HG02798 (cell line): ENCODE results near the gene CAPZA2.

Experiments
- ATAC-seq: cut with Tn5 transposase; IDR thresholded peaks from one replicate; pipeline ENCODE4 v1.9.1; 2021; ENCODE audit warnings: mild to moderate bottlenecking; ENCODE audit not compliant: unreplicated experiment, poor library complexity

CAPZA2 gene

GRCh38 chr7:116859323-116859722 lies 3.1 kb upstream of the CAPZA2 start:
- ATAC-seq = no peak

- no peak for ATAC-seq
These were observed 670 bp upstream of the CAPZA2 start for GRCh38 chr7:116861717-116862116.

GRCh38 chr7:116862951-116863670 lies 724 bp downstream of the CAPZA2 start:
- ATAC-seq = no peak

- no peak for ATAC-seq
These were observed 1.6 kb downstream of the CAPZA2 start for GRCh38 chr7:116863936-116864500.

- ATAC-seq = no peak
These were observed 8.8 kb downstream of the CAPZA2 start for GRCh38 chr7:116871061-116871700.

- ATAC-seq = no peak
These were observed 9.6 kb downstream of the CAPZA2 start for GRCh38 chr7:116872026-116872425.

GRCh38 chr7:116873619-116874018 lies 11.2 kb downstream of the CAPZA2 start:
- no peak for ATAC-seq

GRCh38 chr7:116876664-116877442 lies 14.5 kb downstream of the CAPZA2 start:
- ATAC-seq = no peak

GRCh38 chr7:116877443-116878217 lies 15.2 kb downstream of the CAPZA2 start:
- no peak for ATAC-seq

GRCh38 chr7:116884691-116885090 lies 22.3 kb downstream of the CAPZA2 start:
- ATAC-seq = no peak

- no peak for ATAC-seq
These were observed 23.3 kb downstream of the CAPZA2 start for GRCh38 chr7:116885724-116886123.

- no peak for ATAC-seq
These were observed 24.3 kb downstream of the CAPZA2 start for GRCh38 chr7:116886543-116887156.

- no peak for ATAC-seq
These were observed 26.5 kb downstream of the CAPZA2 start for GRCh38 chr7:116888895-116889294.

- ATAC-seq = no peak
These were observed 33.5 kb downstream of the CAPZA2 start for GRCh38 chr7:116895849-116896248.

- ATAC-seq = no peak
These were observed 35.3 kb downstream of the CAPZA2 start for GRCh38 chr7:116897661-116898060.

- no peak for ATAC-seq
These were observed 36.9 kb downstream of the CAPZA2 start for GRCh38 chr7:116899308-116899707.

- ATAC-seq = no peak
These were observed 38.8 kb downstream of the CAPZA2 start for GRCh38 chr7:116901143-116901542.

- ATAC-seq = no peak
These were observed 40.5 kb downstream of the CAPZA2 start for GRCh38 chr7:116902867-116903266.

GRCh38 chr7:116906391-116906790 lies 44.0 kb downstream of the CAPZA2 start:
- ATAC-seq = no peak

GRCh38 chr7:116910383-116910782 lies 48.0 kb downstream of the CAPZA2 start:
- ATAC-seq = no peak
